H1 (cell line): ENCODE measurements around the gene OLFM1. TPM values are rescaled to one million over a fixed set of nuclear protein-coding genes. Genes with fewer than 3 reads are reported as not detected.

Experiments
- CTCF ChIA-PET: fragments of 300-600 bp; sonication (Branson Sonifier 250); formaldehyde crosslinking; loops from one replicate; lab custom pipeline; 2021; ENCODE audit not compliant: partially characterized antibody; lab: Charles Lee
- POLR2A ChIA-PET: fragments of 300-600 bp; sonication (Branson Sonifier 250); formaldehyde crosslinking; loops from one replicate; lab custom pipeline; 2021; ENCODE audit warnings: inconsistent platforms; ENCODE audit not compliant: partially characterized antibody; lab: Charles Lee
- DNase-seq, 2 experiments: peaks; one replicate each; pipeline versions ENCODE4 v3.0.0 to v3.0.0-alpha.2; 2010 to 2022; ENCODE audit warnings: low spot score in 2 of 2, low read depth in 1 of 2, mixed read lengths in 1 of 2
- FAIRE-seq: peaks from 2 replicates; lab custom pipeline; 2011; peaks lifted over from hg19 to GRCh38; lab: Jason Lieb, UNC
- H2AFZ ChIP-seq: 2 replicates; pipeline ENCODE4 v1.8.1; 2012; ENCODE audit warnings: low read length, inconsistent platforms
- H2AK5ac ChIP-seq: 2 replicates; pipeline ENCODE4 v1.6.1; 2013; ENCODE audit warnings: low read depth, low read length
- H2BK120ac ChIP-seq: replicated peaks from 2 replicates; pipeline ENCODE3; 2013; ENCODE audit warnings: low read depth, low read length, inconsistent platforms
- H2BK12ac ChIP-seq: 2 replicates; pipeline ENCODE4 v1.6.1; 2013; ENCODE audit warnings: low read depth, low read length
- H2BK15ac ChIP-seq: 2 replicates; pipeline ENCODE4 v1.6.1; 2013; ENCODE audit warnings: low read length
- H2BK20ac ChIP-seq: 2 replicates; pipeline ENCODE4 v1.6.1; 2013; ENCODE audit warnings: low read length
- H2BK5ac ChIP-seq: 2 replicates; pipeline ENCODE4 v1.6.1; 2013; ENCODE audit warnings: low read depth, low read length
- H3K14ac ChIP-seq: 2 replicates; pipeline ENCODE4 v1.6.1; 2013; ENCODE audit warnings: inconsistent platforms; ENCODE audit not compliant: insufficient read length
- H3K18ac ChIP-seq: 2 replicates; pipeline ENCODE4 v1.6.1; 2013; ENCODE audit warnings: low read length; ENCODE audit errors: extremely low read depth
- H3K23ac ChIP-seq: 2 replicates; pipeline ENCODE4 v1.6.1; 2013; ENCODE audit warnings: inconsistent platforms; ENCODE audit not compliant: insufficient read length
- H3K23me2 ChIP-seq: 2 replicates; pipeline ENCODE4 v1.6.1; 2013; ENCODE audit warnings: low read depth, low read length
- H3K27ac ChIP-seq: 2 replicates; pipeline ENCODE4 v1.6.1; 2011; ENCODE audit warnings: low read depth, low read length, inconsistent platforms
- H3K27me3 ChIP-seq, 4 experiments: replicated peaks in 1 of 4; 1 replicate in 1 of 4; 2 replicates in 3 of 4; pipeline versions ENCODE4 v1.6.1 to v1.8.1; 2011 to 2013; ENCODE audit warnings: low read length in 3 of 4, mild to moderate bottlenecking in 3 of 4, inconsistent platforms in 2 of 4, mixed read lengths in 2 of 4, moderate library complexity in 1 of 4; ENCODE audit not compliant: control insufficient read depth in 3 of 4, insufficient read depth in 3 of 4; ENCODE audit errors: extremely low read depth in 1 of 4
- H3K36me3 ChIP-seq, 4 experiments: 2 replicates each; pipeline versions ENCODE4 v1.6.1 to v1.8.1; 2011 to 2013; ENCODE audit warnings: mild to moderate bottlenecking in 4 of 4, low read length in 3 of 4, moderate library complexity in 2 of 4, control low read depth in 1 of 4, inconsistent platforms in 1 of 4; ENCODE audit not compliant: insufficient read depth in 4 of 4, control insufficient read depth in 2 of 4
- H3K4ac ChIP-seq: replicated peaks from 2 replicates; pipeline ENCODE3; 2013; ENCODE audit warnings: low read length, low read depth, mixed read lengths, inconsistent platforms; ENCODE audit not compliant: insufficient read length
- H3K4me1 ChIP-seq, 4 experiments: replicated peaks in 1 of 4; 1 replicate in 1 of 4; 2 replicates in 3 of 4; pipeline versions ENCODE4 v1.6.1 to v1.8.1; 2011 to 2013; ENCODE audit warnings: low read length in 3 of 4, inconsistent platforms in 2 of 4, mixed read lengths in 1 of 4; ENCODE audit not compliant: insufficient read depth in 4 of 4, control insufficient read depth in 3 of 4
- H3K4me2 ChIP-seq, 2 experiments: 2 replicates each; pipeline versions ENCODE4 v1.6.1 to v1.8.1; 2011 to 2013; ENCODE audit warnings: low read depth in 2 of 2, low read length in 2 of 2, control low read depth in 1 of 2, inconsistent platforms in 1 of 2, mild to moderate bottlenecking in 1 of 2; ENCODE audit not compliant: insufficient read depth in 1 of 2
- H3K4me3 ChIP-seq, 4 experiments: fragments of 200-600, 300-600 bp in 1 of 4; sonication (generic), shearing (Covaris generic), sonication (Bioruptor Twin) in 1 of 4; 2 replicates each; pipeline versions ENCODE4 v1.5.1 to v1.8.1; 2011 to 2016; ENCODE audit warnings: low read length in 4 of 4, low read depth in 3 of 4, control low read depth in 2 of 4, inconsistent platforms in 2 of 4, mild to moderate bottlenecking in 2 of 4, mixed read lengths in 1 of 4, moderate library complexity in 1 of 4; ENCODE audit not compliant: insufficient read depth in 2 of 4; ENCODE audit errors: extremely low read depth in 1 of 4
- H3K56ac ChIP-seq: replicated peaks from 2 replicates; pipeline ENCODE3; 2013; ENCODE audit warnings: low read depth, mild to moderate bottlenecking, mixed read lengths, low read length, inconsistent platforms; ENCODE audit not compliant: insufficient read length
- H3K79me1 ChIP-seq: 2 replicates; pipeline ENCODE4 v1.6.1; 2013; ENCODE audit warnings: low read depth, low read length, control low read depth
- H3K79me2 ChIP-seq, 2 experiments: 2 replicates each; pipeline versions ENCODE4 v1.6.1 to v1.8.1; 2012 to 2013; ENCODE audit warnings: low read length in 2 of 2, mild to moderate bottlenecking in 2 of 2, inconsistent platforms in 1 of 2; ENCODE audit not compliant: insufficient read depth in 2 of 2, control insufficient read depth in 1 of 2
- H3K9ac ChIP-seq, 4 experiments: replicated peaks in 1 of 4; 1 replicate in 1 of 4; 2 replicates in 3 of 4; pipeline versions ENCODE4 v1.6.1 to v1.8.1; 2011 to 2013; ENCODE audit warnings: low read depth in 3 of 4, low read length in 3 of 4, control low read depth in 2 of 4, mild to moderate bottlenecking in 2 of 4, moderate library complexity in 2 of 4, inconsistent platforms in 1 of 4; ENCODE audit errors: extremely low read depth in 1 of 4
- H3K9me3 ChIP-seq, 2 experiments: 2 replicates each; pipeline versions ENCODE4 v1.6.1 to v1.8.1; 2012 to 2013; ENCODE audit warnings: mild to moderate bottlenecking in 2 of 2, moderate library complexity in 2 of 2, control low read depth in 1 of 2, inconsistent platforms in 1 of 2, low read depth in 1 of 2, low read length in 1 of 2, mixed read lengths in 1 of 2; ENCODE audit not compliant: insufficient read depth in 2 of 2
- H4K20me1 ChIP-seq, 2 experiments: replicated peaks in 1 of 2; 2 replicates each; pipeline versions ENCODE3 to v1.8.1; 2011 to 2013; ENCODE audit warnings: inconsistent platforms in 2 of 2, low read length in 2 of 2, mild to moderate bottlenecking in 1 of 2; ENCODE audit not compliant: insufficient read depth in 2 of 2, control insufficient read depth in 1 of 2
- H4K5ac ChIP-seq: 2 replicates; pipeline ENCODE4 v1.6.1; 2013; ENCODE audit warnings: low read length, low read depth, mixed read lengths, inconsistent platforms; ENCODE audit not compliant: insufficient read length
- H4K8ac ChIP-seq: 2 replicates; pipeline ENCODE4 v1.8.0; 2013; ENCODE audit warnings: mild to moderate bottlenecking, moderate library complexity, low read length, inconsistent platforms; ENCODE audit not compliant: insufficient read depth; ENCODE audit errors: extremely low read depth
- H4K91ac ChIP-seq: replicated peaks from 2 replicates; pipeline ENCODE3; 2013; ENCODE audit warnings: low read length, mixed read lengths, inconsistent platforms; ENCODE audit not compliant: insufficient read length
- GTF2F1 ChIP-seq: IDR thresholded peaks from 2 replicates; pipeline ENCODE4 v1.6.1; 2012; ENCODE audit warnings: low read depth, low read length, improper control_type of control experiment, borderline replicate concordance
- WGBS, 2 experiments: shearing (Covaris generic) in 1 of 2; methylation state at CpG; one replicate each; pipeline versions ENCODE4 v1.1.6 to v1.1.7; 2013 to 2015; ENCODE audit warnings: low lambda C conversion rate in 2 of 2, mixed read lengths in 2 of 2, inconsistent platforms in 1 of 2, low coverage in 1 of 2, missing lambda C conversion rate in 1 of 2; ENCODE audit not compliant: insufficient replicate concordance in 2 of 2, insufficient coverage in 1 of 2, insufficient read length in 1 of 2; ENCODE audit errors: extremely low coverage in 1 of 2, missing lambda C conversion rate in 1 of 2; 5-methylcytosine and 5-hydroxymethylcytosine counted together
- polyA plus RNA-seq, 7 experiments: library from polyadenylated mRNA; depleted of rRNA in 3 of 7; stranded (reverse) in 5 of 7; unstranded in 2 of 7; fragments of >200 nt in 5 of 7; fragments of 200-250 nt in 2 of 7; gene quantifications; 1 replicate in 5 of 7; 2 replicates in 1 of 7; 4 replicates in 1 of 7; pipeline versions ENCODE4 v1.2.1 to v1.2.3, GENCODE V29; 2011 to 2013; ENCODE audit warnings: missing spikeins in 2 of 7, mixed read lengths in 2 of 7
- total RNA-seq: library from RNA; stranded (reverse); fragmentation: NEBNext Ultra II Directional; extraction: Animal tissue kit (Norgen Biotek cat#: 25700); gene quantifications from 2 replicates; pipeline ENCODE4 v1.2.1, GENCODE V29; 2021
- TF ChIP-seq, protein P1 (sequence below): IDR thresholded peaks from 2 replicates; pipeline ENCODE4 v1.6.1; 2011; ENCODE audit warnings: low read length, improper control_type of control experiment

Gene OLFM1
- total and polyA plus RNA-seq, 2 of the 8 experiments (the other 6 are each of a cell fraction or from before 2014, with no cell fraction given) = 53.0 to 53.4 TPM

- Histone ChIP-seq H2BK12ac (no peak overlapping the region), H4K91ac (no peak overlapping the region), H4K5ac (no peak overlapping the region), H3K4me1 (no peaks in the 10 kb centered on the region; a peak in 3 of 7 replicates), H3K56ac (no peak overlapping the region), H3K79me1 (no peaks in the 10 kb centered on the region), H3K23me2 (no peaks in the 10 kb centered on the region), H2BK5ac (no peak overlapping the region), H3K36me3 (peaks cover 0 to 14% (median 8%) of the 10 kb centered on the region in 4 experiments; a peak in 5 of 8 replicates), H3K18ac (no peak overlapping the region), H2BK15ac (no peak overlapping the region), H3K14ac (no peak overlapping the region), H2AK5ac (no peak overlapping the region), H3K27ac (no peak overlapping the region), H4K8ac (no peak overlapping the region), H3K27me3 (no peaks in the 10 kb centered on the region), H3K4me2 (no peak overlapping the region), H2BK20ac (no peak overlapping the region), H4K20me1 (peaks cover 0 to 3% of the 10 kb centered on the region in 2 experiments), H3K23ac (no peak overlapping the region), H3K4ac (no peak overlapping the region), H3K9ac (no peak overlapping the region), H3K9me3 (no peaks in the 10 kb centered on the region), H3K4me3 (no peak overlapping the region), H2AFZ (no peak overlapping the region), H3K79me2 (no peaks in the 10 kb centered on the region), H2BK120ac (no peak overlapping the region)
- POLR2A ChIA-PET = no interaction called here
- 88% methylated on average over 8 of the region's 8 CpGs; no CpG with 5 or more reads in 1 of the 2 experiments for WGBS, 2 experiments
- TF ChIP-seq, protein P1, sequence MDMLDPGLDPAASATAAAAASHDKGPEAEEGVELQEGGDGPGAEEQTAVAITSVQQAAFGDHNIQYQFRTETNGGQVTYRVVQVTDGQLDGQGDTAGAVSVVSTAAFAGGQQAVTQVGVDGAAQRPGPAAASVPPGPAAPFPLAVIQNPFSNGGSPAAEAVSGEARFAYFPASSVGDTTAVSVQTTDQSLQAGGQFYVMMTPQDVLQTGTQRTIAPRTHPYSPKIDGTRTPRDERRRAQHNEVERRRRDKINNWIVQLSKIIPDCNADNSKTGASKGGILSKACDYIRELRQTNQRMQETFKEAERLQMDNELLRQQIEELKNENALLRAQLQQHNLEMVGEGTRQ = no peak
- no peak for TF ChIP-seq GTF2F1
- DNase-seq (no peak), FAIRE-seq (no peak)
- CTCF ChIA-PET = interaction anchor here (0.9 to 1.9 kb wide), 5 partner anchors 13 to 180 kb away, joined by 3 to 6 read pairs (median 5); no protein-coding TSS in a partner anchor
These were observed 14.5 kb downstream of the OLFM1 start for GRCh38 chr9:135101926-135102325.
